NK-92 treated with Interleukin-12 subunit alpha and Interleukin-12 subunit beta, amount 100 ng/mL, for 24 hours (cell line): ENCODE data around the gene APBA2.
"Not testable (repeated sequence)": the region's sequence is repeated elsewhere in the genome, so short reads cannot be mapped to it uniquely, and the experiment has no call there.

Source experiments
- DNase-seq: peaks from one replicate; lab custom pipeline; 2025; lab: John Stamatoyannopoulos, UW

APBA2 gene

DNA sequence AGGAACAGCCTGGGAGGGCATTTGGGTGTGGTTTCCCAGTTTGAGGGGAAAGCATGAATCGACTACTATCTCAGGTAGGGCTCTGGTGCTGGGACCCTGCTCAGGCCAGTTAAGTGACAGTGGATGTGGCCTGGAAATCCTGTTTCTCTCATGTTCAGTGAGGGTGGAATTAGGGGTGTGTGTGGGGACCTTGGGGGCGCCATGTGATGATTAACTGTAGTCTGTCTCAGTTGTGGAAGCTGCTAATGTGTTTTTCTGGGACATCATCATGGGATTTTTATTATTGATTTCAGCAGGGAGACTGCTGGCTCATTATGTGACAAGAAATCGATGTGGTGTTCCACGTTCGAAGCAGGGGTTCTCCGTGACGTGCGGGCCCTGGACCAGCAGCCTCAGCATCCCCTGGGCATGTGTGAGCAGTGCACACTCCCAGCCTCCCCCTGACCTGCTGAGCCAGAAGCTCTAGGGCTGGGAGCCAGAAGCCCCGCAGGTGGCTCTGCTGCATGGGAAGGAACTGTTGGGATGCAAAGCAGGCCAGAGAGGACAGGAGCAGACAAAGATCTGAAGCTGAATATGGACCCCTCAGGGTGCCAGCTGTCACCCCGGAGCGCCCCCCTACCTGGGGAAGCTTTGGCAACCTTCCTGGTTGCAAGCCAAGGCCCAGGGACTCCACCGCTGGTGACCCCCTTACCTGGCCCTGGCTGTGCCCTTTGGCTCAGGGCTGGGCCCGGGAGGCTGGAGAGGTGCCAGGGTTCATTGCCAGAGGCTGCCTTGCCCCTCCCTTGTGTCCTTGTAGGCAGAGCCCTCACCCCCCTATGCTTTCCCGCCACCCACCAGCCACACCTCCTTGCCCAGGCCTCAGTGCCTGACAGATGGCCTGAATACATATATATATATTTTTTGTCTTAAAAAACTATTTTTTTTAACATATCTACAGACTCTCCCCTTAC, 149.8 kb downstream of the APBA2 start:
- DNase-seq = no peak

DNA sequence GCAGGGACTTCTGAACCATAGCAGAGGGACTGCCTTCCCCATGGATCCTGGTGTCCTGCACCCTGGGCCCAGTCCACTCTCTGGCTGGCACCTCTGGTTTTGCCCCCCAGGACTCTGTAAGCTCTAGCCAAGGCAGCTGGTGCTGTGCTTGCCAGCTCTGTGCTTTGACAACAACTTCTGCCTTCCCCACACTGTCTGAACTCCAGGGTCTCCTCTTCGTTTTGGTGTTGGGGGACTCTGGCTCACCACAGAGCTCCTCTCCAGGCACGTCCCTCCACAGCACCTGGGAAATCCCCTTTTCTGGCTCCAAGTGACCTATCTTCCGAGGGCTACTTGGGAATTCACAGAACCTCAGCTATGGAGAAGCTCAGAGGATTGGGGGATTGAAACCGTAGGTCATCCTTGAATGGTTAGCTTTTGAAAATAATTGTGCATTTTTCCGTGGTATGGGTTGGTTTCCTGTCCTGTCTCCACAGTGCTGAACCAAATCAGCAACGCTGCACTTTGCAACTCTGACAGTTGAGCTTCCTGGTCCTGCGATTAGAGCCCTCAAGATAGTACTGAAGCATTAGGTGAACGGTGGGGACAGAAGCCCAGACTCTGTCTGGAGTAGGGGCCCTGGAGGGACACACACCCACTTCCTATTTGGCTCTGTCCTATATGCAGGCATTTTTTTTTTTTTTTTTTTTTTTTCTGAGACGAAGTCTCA, 152.4 kb downstream of the APBA2 start:
- no peak for DNase-seq

DNA sequence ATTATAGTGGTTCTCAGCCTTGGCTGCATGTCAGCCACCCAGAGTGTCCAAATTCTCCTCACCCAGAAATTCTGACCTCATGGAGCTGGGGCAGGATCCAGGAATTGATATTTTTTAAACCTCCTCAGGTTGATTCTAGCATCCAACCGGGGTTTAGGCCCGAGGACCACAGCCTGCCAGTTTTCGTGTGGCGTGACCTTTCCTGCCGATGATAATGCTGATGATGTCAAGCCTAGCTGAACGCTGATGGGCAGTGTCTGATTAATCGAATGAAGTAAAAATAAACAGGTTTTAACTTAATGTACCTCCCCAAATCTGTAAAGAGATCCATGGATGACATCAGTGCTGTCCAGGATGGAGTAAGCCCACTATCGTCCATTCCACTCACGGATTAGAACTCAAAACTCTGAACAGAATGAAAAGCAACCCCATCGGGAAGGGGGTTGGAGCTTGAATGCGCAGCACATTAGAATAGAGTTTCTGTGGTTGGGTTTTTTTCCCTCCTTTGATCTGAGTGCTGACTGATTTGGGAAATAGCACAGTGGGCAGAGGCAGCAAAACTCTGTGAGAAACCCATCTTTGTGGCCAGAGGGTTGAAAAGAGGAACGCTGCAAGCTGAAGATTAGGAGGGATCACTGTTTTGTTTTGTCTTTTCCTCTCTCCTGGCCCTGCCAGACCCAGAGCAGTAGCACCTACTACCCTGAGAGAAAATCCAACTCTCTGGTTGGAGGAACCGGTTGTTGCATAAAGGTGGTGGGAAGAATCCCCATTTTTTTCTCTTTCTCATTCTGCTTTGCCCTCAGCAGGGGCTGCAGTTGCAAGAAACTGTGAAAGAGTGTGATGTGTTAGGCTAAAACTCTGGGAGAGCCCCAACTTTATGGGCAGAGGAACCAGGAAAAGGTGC, 153.9 kb downstream of the APBA2 start:
- no peak for DNase-seq

DNA sequence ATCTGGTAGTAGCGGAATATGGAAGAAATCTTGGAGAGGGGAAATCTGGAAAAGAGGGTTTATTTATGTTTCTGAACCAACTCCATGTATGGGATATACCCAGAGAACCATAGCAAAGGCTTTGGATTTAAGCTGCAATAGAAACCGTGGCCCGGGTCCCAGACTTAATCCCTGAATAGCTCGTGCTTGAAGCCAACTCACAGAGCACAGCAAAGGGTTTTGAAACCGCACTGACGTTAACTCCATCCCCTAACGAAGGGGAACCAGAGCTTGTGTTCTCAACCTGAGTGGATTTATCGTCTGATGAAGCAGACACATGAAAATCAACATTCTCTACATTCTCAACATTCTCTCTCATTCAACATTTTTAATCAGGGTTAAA, 154.6 kb downstream of the APBA2 start:
- no peak for DNase-seq

DNA sequence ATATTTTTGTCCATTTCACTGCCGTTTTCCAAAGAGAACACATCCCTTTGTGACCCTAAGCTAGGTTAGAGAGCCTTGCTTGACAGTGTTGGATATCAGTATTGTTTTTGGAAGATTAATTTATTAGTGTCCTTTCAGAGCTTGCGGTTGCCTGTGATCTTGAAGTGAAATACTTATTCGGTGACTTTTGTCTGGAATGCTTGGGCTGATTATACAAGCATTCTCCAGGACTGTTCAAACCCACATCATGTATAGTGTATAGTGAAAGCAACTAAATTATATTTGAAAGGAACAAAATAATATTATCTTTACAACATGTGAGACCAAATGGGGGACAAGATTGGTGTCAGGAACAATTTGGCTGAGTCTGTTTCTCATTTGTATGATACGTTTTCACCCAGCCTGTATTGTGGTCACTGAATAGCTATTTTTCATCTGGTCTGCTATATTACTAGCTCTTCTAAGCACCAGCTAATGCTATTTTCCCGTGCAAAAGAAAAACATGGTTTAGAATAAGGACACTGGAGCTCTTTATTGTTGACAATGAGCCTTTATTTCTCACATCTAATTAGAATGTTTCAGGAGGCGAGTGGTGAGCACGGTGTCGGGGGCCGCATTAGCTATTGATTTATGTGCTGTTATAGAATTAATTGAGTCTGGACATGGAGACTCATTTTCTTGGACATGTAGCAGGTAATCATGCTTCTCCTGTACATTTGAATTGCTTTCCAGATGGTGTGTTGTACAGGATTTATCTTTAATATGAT, 158.1 kb downstream of the APBA2 start:
- DNase-seq = no peak

DNA sequence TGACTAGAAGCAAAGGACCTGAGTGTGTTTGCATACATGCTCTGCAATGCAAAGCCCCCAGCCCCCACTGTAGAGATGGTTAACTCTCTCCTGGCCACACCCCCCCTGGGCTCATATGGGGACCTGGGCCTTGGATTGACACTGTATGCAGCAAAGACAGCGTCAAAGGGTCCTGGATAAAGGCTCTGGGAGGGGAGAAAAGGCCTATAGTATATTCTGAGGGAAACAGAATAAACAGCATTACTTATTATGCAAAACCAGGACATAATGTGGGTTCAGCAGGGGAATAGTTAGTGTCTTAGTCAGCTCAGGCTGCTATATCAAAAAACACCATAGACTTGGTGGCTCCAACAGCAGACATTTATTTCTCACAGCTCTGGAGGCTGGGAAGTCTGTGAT, 158.7 kb downstream of the APBA2 start:
- no peak for DNase-seq

DNA sequence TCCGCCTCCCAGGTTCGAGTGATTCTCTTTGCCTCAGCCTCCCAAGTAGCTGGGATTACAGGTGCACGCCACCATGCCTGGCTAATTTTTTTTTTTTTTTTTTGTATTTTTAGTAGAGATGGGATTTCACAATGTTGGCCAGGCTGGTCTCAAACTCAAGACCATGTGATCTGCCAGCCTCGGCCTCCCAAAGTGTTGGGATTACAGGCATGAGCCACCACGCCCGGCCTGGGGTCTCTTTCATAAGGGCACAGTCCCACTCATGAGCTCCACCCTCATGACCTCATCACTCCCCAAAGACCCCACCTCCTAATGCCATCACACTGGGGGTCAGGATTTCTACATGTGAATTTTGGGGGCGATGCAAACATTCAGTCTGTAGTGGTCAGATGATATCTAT, 159.4 kb downstream of the APBA2 start:
- DNase-seq = not testable (repeated sequence)

DNA sequence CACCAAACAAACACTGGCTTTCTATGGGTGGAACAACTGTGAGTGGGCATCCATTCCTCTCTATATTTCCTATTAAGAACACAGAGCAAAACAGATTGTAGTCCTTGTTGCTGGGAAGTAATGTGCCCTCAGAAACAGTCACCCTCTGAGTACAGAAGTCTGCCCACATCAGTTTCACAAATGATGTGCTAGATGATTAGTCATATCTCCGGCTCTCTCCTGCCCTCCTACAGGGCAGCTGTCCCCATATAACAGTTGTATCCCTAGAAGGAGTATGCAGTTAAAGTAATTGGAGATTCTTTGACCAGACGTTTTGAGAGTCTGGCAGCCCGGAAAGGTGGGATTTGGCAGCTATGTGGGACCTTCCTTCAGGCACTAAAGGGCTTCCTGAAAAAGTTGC, 159.9 kb downstream of the APBA2 start:
- DNase-seq = no peak

DNA sequence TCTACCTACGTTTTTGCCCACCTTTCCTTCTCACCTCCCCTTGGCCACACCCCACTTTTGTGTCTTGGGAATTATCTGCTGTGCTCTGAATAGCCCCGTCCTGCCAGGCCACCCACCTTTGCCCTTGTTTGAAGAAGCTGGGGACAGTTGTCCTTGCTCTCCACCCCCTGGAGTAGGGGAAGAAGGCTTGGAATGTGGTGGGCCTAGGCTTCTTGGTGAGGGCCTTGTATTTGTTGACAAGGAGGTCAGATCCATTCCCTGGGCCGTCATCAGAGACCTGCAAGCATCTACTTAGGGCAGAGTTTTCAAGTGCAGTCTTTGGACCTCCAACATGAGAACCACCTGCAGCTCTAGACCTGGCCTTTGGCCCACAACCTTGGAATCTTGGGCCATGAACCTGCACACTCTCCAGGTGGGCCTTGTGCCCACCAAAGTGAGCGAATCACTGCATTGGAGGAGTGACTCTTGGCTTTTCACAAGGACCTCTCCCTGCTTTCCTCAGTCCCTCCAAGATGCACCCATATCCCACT, 160.6 kb downstream of the APBA2 start:
- no peak for DNase-seq

DNA sequence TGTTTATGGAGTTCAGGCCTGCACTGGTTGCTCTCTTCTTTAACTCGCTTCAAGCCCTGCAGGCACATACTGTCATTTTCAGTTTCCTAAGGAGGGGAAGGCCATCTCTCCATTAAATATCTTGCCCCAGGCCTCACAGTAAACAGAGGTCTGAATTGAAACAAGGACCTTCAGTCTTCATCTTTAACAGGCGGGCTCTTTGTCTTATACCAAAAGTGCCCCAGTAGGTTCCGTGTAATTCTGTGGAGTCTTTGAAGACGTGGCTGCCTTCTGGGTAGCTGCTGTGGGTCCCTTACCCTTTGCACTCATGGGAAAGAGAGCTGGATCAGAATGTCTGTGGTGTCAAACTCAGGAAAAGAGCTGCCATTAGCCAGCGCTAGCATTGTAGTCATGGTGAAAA, 161.2 kb downstream of the APBA2 start:
- DNase-seq = no peak

DNA sequence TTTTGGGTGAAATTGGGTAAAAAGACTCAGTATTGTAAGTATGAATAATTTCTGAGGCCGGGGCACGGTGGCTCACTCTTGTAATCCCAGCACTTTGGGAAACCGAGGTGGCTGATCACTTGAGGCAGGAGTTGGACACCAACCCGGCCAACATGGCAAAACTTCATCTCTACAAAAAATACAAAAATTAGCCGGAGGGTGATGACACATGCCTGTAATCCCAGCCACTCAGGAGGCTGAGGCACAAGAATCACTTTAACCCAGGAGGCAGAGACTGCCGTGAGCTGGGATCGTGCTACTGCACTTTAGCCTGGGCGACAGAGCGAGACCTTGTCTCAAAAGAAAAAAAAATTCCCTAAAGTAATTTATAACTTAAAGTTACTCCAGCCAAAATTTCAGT, 162.2 kb downstream of the APBA2 start:
- no peak for DNase-seq

DNA sequence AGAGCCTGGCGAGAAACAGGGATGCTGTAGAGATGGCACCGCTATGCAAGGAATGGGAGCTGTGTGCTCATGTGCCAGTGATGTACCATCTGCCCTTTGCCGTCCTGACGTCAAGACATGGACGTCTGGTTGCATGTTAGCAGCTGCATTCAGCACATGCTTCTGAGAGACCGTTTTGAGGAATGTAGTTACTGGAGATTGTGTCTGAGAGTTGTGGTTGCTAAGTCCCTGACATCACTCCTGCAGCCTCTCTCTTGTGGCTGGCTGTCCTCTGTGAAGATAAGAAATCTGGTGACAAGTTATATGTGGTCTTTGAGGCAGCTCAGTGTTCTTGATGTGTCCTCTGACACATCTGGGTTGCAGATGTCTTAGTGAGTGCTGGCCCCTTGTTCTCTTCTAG, 165.1 kb downstream of the APBA2 start:
- DNase-seq = no peak

DNA sequence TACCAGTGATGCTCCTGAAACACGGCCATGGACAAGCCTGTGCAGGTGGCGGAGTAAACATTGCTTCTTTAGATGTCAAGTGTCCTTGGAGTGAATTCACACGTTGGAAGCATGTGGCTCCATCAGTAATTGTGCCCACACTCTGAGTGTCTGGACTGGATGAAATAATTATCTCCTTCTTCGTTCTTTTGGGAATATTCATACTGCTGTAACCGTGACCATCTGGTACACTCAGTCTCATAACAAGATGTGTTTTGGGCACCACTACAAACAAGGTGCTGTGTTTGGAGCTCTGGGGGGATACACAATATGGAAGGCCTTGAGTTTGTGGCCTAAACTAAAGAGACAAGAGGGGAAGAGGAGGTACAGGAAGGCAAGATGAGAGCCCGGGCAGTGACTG, 165.6 kb downstream of the APBA2 start:
- DNase-seq = no peak

DNA sequence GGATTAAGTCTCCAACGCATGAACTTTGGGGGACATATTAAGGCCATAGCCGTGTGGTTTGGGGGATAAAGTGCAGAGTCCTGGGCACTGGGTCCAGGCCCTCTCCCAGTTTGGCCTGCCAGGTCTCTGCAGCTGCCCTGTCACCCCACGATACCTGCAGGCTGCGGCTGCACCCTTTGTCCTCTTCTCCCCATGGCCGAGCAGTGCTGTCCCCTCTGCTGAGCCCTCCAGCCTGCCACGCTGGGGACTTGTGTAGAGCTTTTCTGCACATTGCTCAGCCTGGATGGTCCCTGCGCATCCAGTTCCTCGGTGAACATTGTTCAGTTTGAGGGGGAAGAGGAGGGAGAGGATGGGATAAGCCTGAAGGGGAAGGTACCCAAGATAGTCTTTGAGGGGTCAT, 167.2 kb downstream of the APBA2 start:
- DNase-seq = no peak

DNA sequence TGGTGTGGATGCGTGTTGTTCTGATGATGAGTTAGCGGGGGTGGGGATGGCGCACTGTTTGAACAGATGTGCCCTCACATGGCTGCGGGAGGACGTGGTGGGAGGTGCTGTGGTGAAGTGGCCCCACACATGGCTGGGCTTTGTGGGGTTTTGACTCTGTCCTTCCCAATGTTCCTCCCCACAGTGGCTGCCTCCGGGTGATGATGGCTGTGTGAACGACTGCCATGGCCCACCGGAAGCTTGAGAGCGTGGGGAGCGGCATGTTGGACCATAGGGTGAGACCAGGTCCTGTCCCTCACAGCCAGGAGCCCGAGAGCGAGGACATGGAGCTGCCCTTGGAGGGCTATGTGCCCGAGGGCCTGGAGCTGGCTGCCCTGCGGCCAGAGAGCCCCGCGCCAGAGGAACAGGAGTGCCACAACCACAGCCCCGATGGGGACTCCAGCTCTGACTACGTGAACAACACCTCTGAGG, 167.9 kb downstream of the APBA2 start:
- no peak for DNase-seq

DNA sequence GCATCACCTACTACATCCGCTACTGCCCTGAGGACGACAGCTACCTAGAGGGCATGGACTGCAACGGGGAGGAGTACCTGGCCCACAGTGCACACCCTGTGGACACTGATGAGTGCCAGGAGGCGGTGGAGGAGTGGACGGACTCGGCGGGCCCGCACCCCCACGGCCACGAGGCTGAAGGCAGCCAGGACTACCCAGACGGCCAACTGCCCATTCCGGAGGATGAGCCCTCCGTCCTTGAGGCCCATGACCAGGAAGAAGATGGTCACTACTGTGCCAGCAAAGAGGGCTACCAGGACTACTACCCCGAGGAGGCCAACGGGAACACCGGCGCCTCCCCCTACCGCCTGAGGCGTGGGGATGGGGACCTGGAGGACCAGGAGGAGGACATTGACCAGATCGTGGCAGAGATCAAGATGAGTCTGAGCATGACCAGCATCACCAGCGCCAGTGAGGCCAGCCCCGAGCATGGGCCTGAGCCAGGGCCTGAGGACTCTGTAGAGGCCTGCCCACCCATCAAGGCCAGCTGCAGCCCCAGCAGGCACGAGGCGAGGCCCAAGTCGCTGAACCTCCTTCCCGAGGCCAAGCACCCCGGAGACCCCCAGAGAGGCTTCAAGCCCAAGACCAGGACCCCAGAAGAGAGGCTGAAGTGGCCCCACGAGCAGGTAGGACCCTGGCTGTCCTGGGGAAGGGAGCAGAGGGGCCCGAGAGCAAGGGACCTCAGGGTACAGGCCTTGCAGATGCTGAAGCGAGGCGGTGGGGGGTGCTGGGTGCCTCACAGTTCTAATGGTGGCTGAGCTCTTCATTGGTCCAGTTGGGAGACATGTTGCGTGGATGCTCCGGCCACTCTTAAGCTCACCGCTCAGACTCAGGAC, 168.6 kb downstream of the APBA2 start:
- DNase-seq = no peak

DNA sequence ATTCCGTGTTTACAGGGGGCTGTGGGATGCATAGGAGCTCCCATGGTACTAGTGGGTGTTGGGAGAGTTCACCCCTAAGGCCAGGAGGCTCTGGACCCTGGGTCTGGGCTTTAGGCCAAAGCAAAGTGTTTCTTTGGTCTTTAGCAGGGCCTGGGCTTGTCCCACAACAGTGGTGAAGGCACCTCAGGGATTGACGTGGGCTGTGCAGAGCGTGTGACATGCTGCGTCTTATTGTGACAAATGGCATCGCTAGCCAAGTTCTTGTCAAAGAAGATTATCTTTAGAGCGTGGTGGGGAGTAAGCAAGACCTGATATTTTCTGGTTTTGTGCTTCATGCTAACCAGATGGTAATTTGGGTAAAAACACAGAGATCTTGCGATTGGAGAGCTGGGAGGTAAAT, 170.1 kb downstream of the APBA2 start:
- no peak for DNase-seq

DNA sequence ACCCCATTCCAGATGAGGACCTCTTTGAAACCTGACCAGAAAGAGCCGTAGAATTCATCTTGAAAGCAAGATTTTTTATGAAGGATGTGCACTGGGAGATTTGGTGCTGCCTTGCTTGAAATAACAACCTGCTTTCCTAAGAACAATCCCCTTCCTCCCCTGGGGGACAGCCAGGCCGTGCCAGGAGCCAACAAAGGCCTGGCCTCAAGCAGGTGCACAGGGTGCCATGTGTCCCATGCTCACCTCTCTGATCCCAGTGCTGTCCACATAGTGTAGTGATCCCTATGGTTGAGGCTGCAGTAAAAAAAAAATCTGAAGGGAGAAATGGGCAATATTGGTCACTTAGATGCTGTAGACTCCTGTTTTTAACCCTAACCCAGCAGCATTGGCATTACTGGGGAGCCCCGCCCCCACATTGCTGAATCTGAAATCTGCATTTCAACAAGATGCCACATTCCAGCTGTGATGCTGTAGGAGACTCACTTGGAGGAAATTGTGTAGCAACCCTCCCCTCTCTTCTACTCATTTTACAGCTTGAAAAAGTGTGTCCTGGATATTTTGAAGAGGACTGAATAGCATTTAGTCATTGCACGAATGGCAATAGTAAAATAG, 171.2 kb downstream of the APBA2 start:
- DNase-seq = no peak

DNA sequence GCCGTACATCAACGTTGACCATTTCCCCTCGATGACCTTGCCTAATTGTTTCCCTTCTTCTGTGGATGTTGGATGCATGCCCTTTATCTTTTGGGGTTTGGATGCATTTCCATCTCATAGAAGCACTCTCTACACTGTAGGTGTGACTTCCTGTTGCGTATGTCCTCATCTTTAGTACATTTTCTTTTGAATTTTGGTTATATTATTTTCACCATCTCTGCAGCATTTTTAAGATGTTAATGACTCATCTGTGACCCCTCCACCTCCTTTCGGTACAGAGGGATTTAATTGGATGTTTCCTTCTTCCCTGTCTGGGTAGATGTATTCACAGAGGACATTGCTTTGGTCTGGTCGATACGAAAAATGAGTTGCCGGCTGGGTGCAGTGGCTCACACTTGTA, 172.1 kb downstream of the APBA2 start:
- no peak for DNase-seq
